ENCODE data around the gene JAK1.

- no peak for TF ChIP-seq POLR2AphosphoS5 (IDR thresholded peaks at IDR 0.05)
- TF ChIP-seq CTCF (IDR thresholded peaks at IDR 0.05) = no peak
- no peak for TF ChIP-seq POLR2A (IDR thresholded peaks at IDR 0.05)
- TF ChIP-seq EP300 (IDR thresholded peaks at IDR 0.05; ENCODE audit: low read depth) = no peak
These were observed 124.9 kb downstream of the JAK1 start for GRCh38 chr1:64841330-64842065.
